ENCODE results near the gene SUCO. TPM values are rescaled to one million over a fixed set of nuclear protein-coding genes. Genes with fewer than 3 reads are reported as not detected.

The SUCO gene
- total and polyA plus RNA-seq, 2 donors (not counting 3 experiments of a cell fraction or from before 2014, with no cell fraction given), result 5.1 to 27.2 TPM

- Histone ChIP-seq H3K36me3 (ENCODE audit: control insufficient read depth in 2 of 2, extremely low read depth in 1 of 2, insufficient read depth in 2 of 2, low read length in 2 of 2) (peaks cover 0 to 2% of the 10 kb centered on the region in 2 experiments), H3K27me3 (ENCODE audit: control insufficient read depth in 2 of 2, insufficient read depth in 2 of 2, low read length in 2 of 2) (no peaks in the 10 kb centered on the region), H4K20me1 (replicated peaks; ENCODE audit: control insufficient read depth, extremely low read depth, insufficient read depth, low read length) (no peaks in the 10 kb centered on the region), H3K9ac (replicated peaks; ENCODE audit: extremely low read depth, insufficient read depth, low read length) (no peak overlapping the region), H2AFZ (ENCODE audit: low read depth, low read length) (no peak overlapping the region), H3K27ac (ENCODE audit: insufficient read depth, low read depth, low read length) (no peak overlapping the region), H3K4me1 (ENCODE audit: control insufficient read depth, extremely low read depth, insufficient read depth, low read length) (peaks cover 2% of the 10 kb centered on the region), H3K4me2 (ENCODE audit: insufficient read depth, low read length) (no peak overlapping the region), H3K9me3 (replicated peaks; ENCODE audit: control insufficient read depth, insufficient read depth, low read length) (no peaks in the 10 kb centered on the region), H3K4me3 (replicated peaks in 1 of 3; ENCODE audit: insufficient read depth in 1 of 3, low read depth in 1 of 3, low read length in 3 of 3) (no peak overlapping the region), H3K9me1 (replicated peaks; ENCODE audit: control insufficient read depth, extremely low read depth, insufficient read depth, low read length) (no peaks in the 10 kb centered on the region), H3K79me2 (ENCODE audit: control insufficient read depth, insufficient read depth, low read length) (peaks cover 25% of the 10 kb centered on the region)
- BruUV-seq (replicated peaks), result no TSS peak
- dilution Hi-C loops (cut with MboI; ENCODE audit: extremely low pct_ligation_motif_present, low sequenced_read_pairs) (no loop called here), intact Hi-C loops (cut with micrococcal nuclease) (no loop called here)
- TF ChIP-seq MYC (IDR thresholded peaks at IDR 0.05; ENCODE audit: low read depth, low read length) (no peak), MAX (IDR thresholded peaks at IDR 0.05; ENCODE audit: insufficient read depth, insufficient read length) (no peak), EZH2 (IDR thresholded peaks at IDR 0.05; ENCODE audit: borderline replicate concordance, low read depth, low read length, severe bottlenecking) (no peak), JUN (IDR thresholded peaks at IDR 0.05; ENCODE audit: borderline replicate concordance, insufficient read depth, insufficient read length, low read depth) (no peak), GATA2 (IDR thresholded peaks at IDR 0.05; ENCODE audit: insufficient read depth, insufficient read length, low read depth, low read length) (no peak), CTCF (IDR thresholded peaks at IDR 0.05; ENCODE audit: extremely low read depth in 1 of 2, insufficient read depth in 1 of 2, low read depth in 1 of 2, low read length in 2 of 2) (no peak), POLR2AphosphoS5 (IDR thresholded peaks at IDR 0.05; ENCODE audit: insufficient read depth, low read depth, low read length) (no peak), POLR2A (IDR thresholded peaks at IDR 0.05; ENCODE audit: low read depth, low read length) (no peak), FOS (IDR thresholded peaks at IDR 0.05; ENCODE audit: borderline replicate concordance, insufficient read depth, low read length) (no peak)
- CTCF ChIA-PET, result no interaction called here
- POLR2A ChIA-PET, result no interaction called here
- no peak for FAIRE-seq
- DNase-seq (ENCODE audit: low read depth, low spot score), result no peak
These were observed 22.0 kb downstream of the SUCO start for GRCh38 chr1:172554915-172555314.
